GM19467 (cell line): Measurements from ENCODE around the gene CEP20.

ENCODE experiments used
- ATAC-seq: cut with Tn5 transposase; IDR thresholded peaks from one replicate; pipeline ENCODE4 v1.9.1; 2021; ENCODE audit warnings: mild to moderate bottlenecking, moderate library complexity; ENCODE audit not compliant: unreplicated experiment

CEP20 gene

GRCh38 chr16:15898654-15899053 lies 10.3 kb upstream of the CEP20 start:
- no peak for ATAC-seq

- peak; percentile 61 for ATAC-seq
Measured at GRCh38 chr16:15897834-15898254, 9.4 kb upstream of the CEP20 start.

- ATAC-seq = no peak
Measured at GRCh38 chr16:15897121-15897780, 8.8 kb upstream of the CEP20 start.

GRCh38 chr16:15894571-15895374 lies 6.4 kb upstream of the CEP20 start:
- ATAC-seq = no peak

GRCh38 chr16:15891508-15891907 lies 3.1 kb upstream of the CEP20 start:
- ATAC-seq = no peak

GRCh38 chr16:15887283-15887682 lies 1.1 kb downstream of the CEP20 start:
- no peak for ATAC-seq

GRCh38 chr16:15886078-15886477 lies 2.3 kb downstream of the CEP20 start:
- no peak for ATAC-seq

- no peak for ATAC-seq
Measured at GRCh38 chr16:15885560-15886001, 2.8 kb downstream of the CEP20 start.

- no peak for ATAC-seq
Measured at GRCh38 chr16:15882563-15882962, 5.8 kb downstream of the CEP20 start.

- no peak for ATAC-seq
Measured at GRCh38 chr16:15881794-15882379, 6.5 kb downstream of the CEP20 start.

- no peak for ATAC-seq
Measured at GRCh38 chr16:15880434-15881308, 7.7 kb downstream of the CEP20 start.

GRCh38 chr16:15879255-15879811 lies 9.1 kb downstream of the CEP20 start:
- ATAC-seq = no peak

GRCh38 chr16:15876503-15876902 lies 11.9 kb downstream of the CEP20 start:
- ATAC-seq = no peak

GRCh38 chr16:15874745-15875314 lies 13.6 kb downstream of the CEP20 start:
- ATAC-seq = no peak

- ATAC-seq = no peak
Measured at GRCh38 chr16:15873737-15874136, 14.7 kb downstream of the CEP20 start.

GRCh38 chr16:15873301-15873700 lies 15.1 kb downstream of the CEP20 start:
- no peak for ATAC-seq

GRCh38 chr16:15870011-15870410 lies 18.4 kb downstream of the CEP20 start:
- no peak for ATAC-seq

GRCh38 chr16:15866451-15866850 lies 22.0 kb downstream of the CEP20 start:
- no peak for ATAC-seq

GRCh38 chr16:15865742-15866141 lies 22.7 kb downstream of the CEP20 start:
- no peak for ATAC-seq

- ATAC-seq = no peak
Measured at GRCh38 chr16:15864939-15865338, 23.5 kb downstream of the CEP20 start.
